HepG2 (cell line): ENCODE measurements around the gene TSHZ2. TPM values are rescaled to one million over a fixed set of nuclear protein-coding genes. Genes with fewer than 3 reads are reported as not detected.

ENCODE experiments used
- ATAC-seq: fragments of 200-7000 bp; cut with Tn5 transposase; 3 replicates; pipeline ENCODE4 v1.9.1; 2020; ENCODE audit warnings: mild to moderate bottlenecking, moderate library complexity
- BruUV-seq: library from RNA; stranded (reverse); fragments of 400-500 nt; replicated peaks from 2 replicates; lab custom pipeline; 2021; lab: Mats Ljungman, UMichigan
- CTCF ChIA-PET: fragments of 300-600 bp; formaldehyde crosslinking; extraction: SDS; loops from one replicate; lab custom pipeline; 2021; ENCODE audit warnings: low total read pairs, inconsistent platforms, low intra/inter-chr PET ratio; lab: Yijun Ruan, JAX
- POLR2A ChIA-PET: fragments of 350-600 bp; sonication (Branson Sonifier 250); formaldehyde crosslinking; loops from one replicate; lab custom pipeline; 2020; ENCODE audit warnings: antibody characterized with exemption, inconsistent platforms; lab: Yijun Ruan, JAX
- DNase-seq: peaks from one replicate; pipeline ENCODE4 v3.0.0-alpha.2; 2015; ENCODE audit warnings: low spot score
- FAIRE-seq: peaks from 3 replicates; lab custom pipeline; 2011; peaks lifted over from hg19 to GRCh38; lab: Jason Lieb, UNC
- H2AFZ ChIP-seq: one replicate; pipeline ENCODE4 v1.6.1; 2011; ENCODE audit warnings: low read length, inconsistent platforms
- H3K27ac ChIP-seq: fragments of 300-600 bp; 3 replicates; pipeline ENCODE4 v1.8.0; 2011; ENCODE audit warnings: mixed run types, mild to moderate bottlenecking, mixed read lengths, low read length, inconsistent platforms; ENCODE audit not compliant: insufficient read depth; ENCODE audit errors: extremely low read length
- H3K27me3 ChIP-seq, 2 experiments: fragments of 200-600 bp in 1 of 2; 2 replicates in 1 of 2; 3 replicates in 1 of 2; pipeline versions ENCODE4 v1.6.0 to v1.8.0; 2011; ENCODE audit warnings: low read length in 2 of 2, mild to moderate bottlenecking in 2 of 2, moderate library complexity in 2 of 2, inconsistent platforms in 1 of 2; ENCODE audit not compliant: insufficient read depth in 2 of 2, control insufficient read depth in 1 of 2
- H3K36me3 ChIP-seq, 2 experiments: fragments of 200-600 bp in 1 of 2; replicated peaks in 1 of 2; 2 replicates in 1 of 2; 3 replicates in 1 of 2; pipeline versions ENCODE4 v1.5.1 to v1.8.0; 2011; ENCODE audit warnings: low read length in 2 of 2, inconsistent platforms in 1 of 2; ENCODE audit not compliant: insufficient read depth in 2 of 2, control insufficient read depth in 1 of 2
- H3K4me1 ChIP-seq: 2 replicates; pipeline ENCODE4 v1.5.1; 2012; ENCODE audit warnings: low read length, inconsistent platforms; ENCODE audit not compliant: insufficient read depth
- H3K4me2 ChIP-seq: 2 replicates; pipeline ENCODE4 v1.6.0; 2011; ENCODE audit warnings: low read depth, low read length, inconsistent platforms
- H3K4me3 ChIP-seq, 3 experiments: fragments of 200-600 bp in 1 of 3; sonication (generic), shearing (Covaris generic) in 1 of 3; replicated peaks in 1 of 3; 2 replicates each; pipeline ENCODE4 v1.5.1; 2011 to 2016; ENCODE audit warnings: low read length in 3 of 3, inconsistent platforms in 2 of 3, low read depth in 2 of 3, mild to moderate bottlenecking in 2 of 3, control low read depth in 1 of 3, mixed read lengths in 1 of 3; ENCODE audit not compliant: insufficient read depth in 1 of 3
- H3K79me2 ChIP-seq: one replicate; pipeline ENCODE4 v1.6.1; 2011; ENCODE audit warnings: low read length, inconsistent platforms; ENCODE audit not compliant: insufficient read depth
- H3K9ac ChIP-seq: 2 replicates; pipeline ENCODE4 v1.6.0; 2011; ENCODE audit warnings: mild to moderate bottlenecking, low read depth, low read length, inconsistent platforms; ENCODE audit not compliant: insufficient read depth
- H3K9me3 ChIP-seq: 2 replicates; pipeline ENCODE4 v1.5.1; 2012; ENCODE audit warnings: mild to moderate bottlenecking, low read length
- H4K20me1 ChIP-seq: 2 replicates; pipeline ENCODE4 v1.6.0; 2011; ENCODE audit warnings: inconsistent platforms, mild to moderate bottlenecking, low read length, moderate library complexity; ENCODE audit not compliant: insufficient read depth
- CEBPB ChIP-seq: IDR thresholded peaks from 2 replicates; pipeline ENCODE4 v1.6.1; 2011; ENCODE audit warnings: low read depth, low read length, improper control_type of control experiment, borderline replicate concordance
- MAFF ChIP-seq: IDR thresholded peaks from 2 replicates; pipeline ENCODE4 v1.6.1; 2011; ENCODE audit warnings: low read depth, low read length, improper control_type of control experiment
- MAFK ChIP-seq, 2 experiments: IDR thresholded peaks in 1 of 2; conservative IDR thresholded peaks in 1 of 2; 2 replicates each; pipeline ENCODE4 v1.6.1; 2011; ENCODE audit warnings: improper control_type of control experiment in 2 of 2, low read length in 2 of 2
- RARG ChIP-seq: sonication (generic); formaldehyde crosslinking; IDR thresholded peaks from 2 replicates; pipeline ENCODE4 v1.4.0; 2020; ENCODE audit warnings: low read depth, mild to moderate bottlenecking, missing genetic modification reagents
- WGBS: methylation state at CpG from one replicate; pipeline ENCODE4 v1.1.6; 2017; ENCODE audit warnings: low lambda C conversion rate; 5-methylcytosine and 5-hydroxymethylcytosine counted together
- in situ Hi-C: cut with HindIII; loops from 2 replicates; pipeline ENCODE4 v1.10.0; 2017; ENCODE audit warnings: low pct_unique_long_range_greater_than_20kb; ENCODE audit not compliant: extremely low pct_ligation_motif_present
- intact Hi-C: fragments of 100-400 bp; cut with micrococcal nuclease; formaldehyde crosslinking; loops from one replicate; pipeline ENCODE4 v1.10.0; 2022; ENCODE audit not compliant: unreplicated experiment
- polyA plus RNA-seq, 8 experiments: library from polyadenylated mRNA; depleted of rRNA in 3 of 8; stranded (reverse) in 7 of 8; unstranded in 1 of 8; fragments of >200 nt; fragmentation: Illumina TruSeq in 4 of 8; extraction: Trizol in 4 of 8; gene quantifications; 2 replicates each; pipeline versions ENCODE4 v1.2.1 to v1.2.3, GENCODE V29; 2011 to 2016; ENCODE audit warnings: low read depth in 4 of 8, missing spikeins in 1 of 8, mixed read lengths in 1 of 8; ENCODE audit not compliant: insufficient read depth in 1 of 8
- total RNA-seq, 5 experiments: library from RNA; depleted of rRNA; stranded (reverse); fragments of >200 nt; fragmentation: Illumina TruSeq; extraction: Trizol; gene quantifications; 2 replicates each; pipeline ENCODE4 v1.2.3, GENCODE V29; 2016; ENCODE audit warnings: low read depth in 1 of 5
- TF ChIP-seq, protein P1 (sequence below): sonication (generic); formaldehyde crosslinking; IDR thresholded peaks from 2 replicates; pipeline ENCODE4 v1.9.0; 2021; ENCODE audit warnings: missing genetic modification reagents, borderline replicate concordance

The TSHZ2 gene
- total and polyA plus RNA-seq, 2 of the 13 experiments (the other 11 are each of a cell fraction or from before 2014, with no cell fraction given) = 0.01 TPM; not detected in 1

DNA sequence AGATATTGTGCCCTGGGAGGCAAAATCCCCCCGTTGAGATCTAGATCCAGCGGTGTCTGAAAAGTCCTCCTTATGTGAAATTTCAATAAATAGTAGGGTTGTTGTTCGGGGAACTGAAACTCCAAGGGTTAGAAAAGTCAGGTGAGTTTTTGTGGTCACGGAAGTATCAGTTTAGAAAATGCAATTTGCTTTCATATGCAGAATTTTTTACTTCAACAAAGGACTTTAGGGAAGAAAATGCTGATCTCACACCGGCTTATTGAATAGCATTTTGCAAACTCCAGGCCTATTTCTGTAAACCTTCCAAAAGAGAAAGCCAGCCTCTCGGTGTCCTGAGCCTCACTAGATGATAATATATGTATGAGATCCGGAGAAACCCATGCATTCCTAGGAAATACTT is 254.7 kb downstream of the TSHZ2 start:
- in situ Hi-C loops (no loop called here), intact Hi-C loops (no loop called here)
- 43% methylated on average over 7 of the region's 7 CpGs for whole genome bisulfite sequencing
- Histone ChIP-seq H3K27ac (no peak overlapping the region), H3K9me3 (no peaks in the 10 kb centered on the region), H3K4me3 (no peak overlapping the region), H3K27me3 (peaks cover 0 to 4% of the 10 kb centered on the region in 2 experiments; a peak in 1 of 5 replicates), H3K79me2 (no peaks in the 10 kb centered on the region), H3K9ac (no peak overlapping the region), H2AFZ (no peak overlapping the region), H3K4me1 (no peaks in the 10 kb centered on the region), H4K20me1 (no peaks in the 10 kb centered on the region), H3K36me3 (no peaks in the 10 kb centered on the region), H3K4me2 (no peak overlapping the region)
- FAIRE-seq = no peak
- 0 out of 2 replicates have a peak, but pooled peaks have one; percentile 39 for TF ChIP-seq MAFF
- no peak for TF ChIP-seq RARG (CRISPR knock-in tag)
- peak; percentile 13 to 70; a peak in 2 of 4 replicates for TF ChIP-seq MAFK (conservative IDR thresholded peaks at IDR 0.05 in 1 of 2, IDR thresholded peaks at IDR 0.05 in 1 of 2; ENCODE audit: low read length in 2 of 2)
- CTCF ChIA-PET = no interaction called here
- BruUV-seq = no TSS peak
- POLR2A ChIA-PET = no interaction called here
- no peak for ATAC-seq
- no peak for DNase-seq

DNA sequence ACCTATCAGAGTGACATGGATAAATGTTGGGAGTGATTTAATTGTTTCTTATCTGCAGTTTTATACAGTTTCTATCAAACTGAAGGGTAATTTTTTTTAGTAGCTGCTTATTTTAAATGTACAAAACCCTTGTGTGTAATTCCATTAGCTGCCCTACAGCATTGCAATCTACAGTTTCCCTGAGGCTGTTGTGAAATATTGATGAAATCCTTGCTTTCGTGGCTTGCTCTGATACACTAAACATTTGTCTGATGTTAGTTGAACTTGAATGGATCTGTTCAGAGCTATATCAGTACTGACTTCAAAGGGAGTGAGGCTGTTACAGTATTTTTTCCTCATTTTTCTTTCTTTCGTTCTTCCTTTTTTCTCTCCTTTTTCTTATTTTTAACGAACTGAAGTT is 255.4 kb downstream of the TSHZ2 start:
- Histone ChIP-seq H3K27me3 (peaks cover 0 to 4% of the 10 kb centered on the region in 2 experiments; a peak in 1 of 5 replicates), H2AFZ (no peak overlapping the region), H4K20me1 (no peaks in the 10 kb centered on the region), H3K36me3 (no peaks in the 10 kb centered on the region), H3K27ac (no peak overlapping the region), H3K9me3 (no peaks in the 10 kb centered on the region), H3K9ac (no peak overlapping the region), H3K4me3 (no peak overlapping the region), H3K79me2 (no peaks in the 10 kb centered on the region), H3K4me2 (no peak overlapping the region), H3K4me1 (no peaks in the 10 kb centered on the region)
- whole genome bisulfite sequencing = 19% methylated on average over 3 of the region's 3 CpGs
- ChIA-PET POLR2A (no interaction called here), CTCF (no interaction called here)
- FAIRE-seq (peak; percentile 30), ATAC-seq (no peak), DNase-seq (no peak)
- no TSS peak for BruUV-seq
- in situ Hi-C loops = no loop called here
- intact Hi-C loops = no loop called here
- TF ChIP-seq, protein P1, sequence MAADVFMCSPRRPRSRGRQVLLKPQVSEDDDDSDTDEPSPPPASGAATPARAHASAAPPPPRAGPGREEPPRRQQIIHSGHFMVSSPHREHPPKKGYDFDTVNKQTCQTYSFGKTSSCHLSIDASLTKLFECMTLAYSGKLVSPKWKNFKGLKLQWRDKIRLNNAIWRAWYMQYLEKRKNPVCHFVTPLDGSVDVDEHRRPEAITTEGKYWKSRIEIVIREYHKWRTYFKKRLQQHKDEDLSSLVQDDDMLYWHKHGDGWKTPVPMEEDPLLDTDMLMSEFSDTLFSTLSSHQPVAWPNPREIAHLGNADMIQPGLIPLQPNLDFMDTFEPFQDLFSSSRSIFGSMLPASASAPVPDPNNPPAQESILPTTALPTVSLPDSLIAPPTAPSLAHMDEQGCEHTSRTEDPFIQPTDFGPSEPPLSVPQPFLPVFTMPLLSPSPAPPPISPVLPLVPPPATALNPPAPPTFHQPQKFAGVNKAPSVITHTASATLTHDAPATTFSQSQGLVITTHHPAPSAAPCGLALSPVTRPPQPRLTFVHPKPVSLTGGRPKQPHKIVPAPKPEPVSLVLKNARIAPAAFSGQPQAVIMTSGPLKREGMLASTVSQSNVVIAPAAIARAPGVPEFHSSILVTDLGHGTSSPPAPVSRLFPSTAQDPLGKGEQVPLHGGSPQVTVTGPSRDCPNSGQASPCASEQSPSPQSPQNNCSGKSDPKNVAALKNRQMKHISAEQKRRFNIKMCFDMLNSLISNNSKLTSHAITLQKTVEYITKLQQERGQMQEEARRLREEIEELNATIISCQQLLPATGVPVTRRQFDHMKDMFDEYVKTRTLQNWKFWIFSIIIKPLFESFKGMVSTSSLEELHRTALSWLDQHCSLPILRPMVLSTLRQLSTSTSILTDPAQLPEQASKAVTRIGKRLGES (CRISPR knock-in tag) = no peak
- TF ChIP-seq CEBPB = peak; percentile 58; the same call in 1 of the 2 replicates
